B cell (primary cell): Measurements from ENCODE around the gene MST1R. TPM values are rescaled to one million over a fixed set of nuclear protein-coding genes. Genes with fewer than 3 reads are reported as not detected.
A peak's percentile ranks its signal among the peaks of the same experiment; 100 is the strongest.

Source experiments
- ATAC-seq: fragments of 200-7000 bp; cut with Tn5 transposase; one replicate; pipeline ENCODE4 v1.10.0; 2021; ENCODE audit warnings: low read depth, mild to moderate bottlenecking, moderate number of reproducible peaks, moderate library complexity
- CTCF ChIA-PET: fragments of 350-600 bp; sonication (Branson Sonifier 250); formaldehyde crosslinking; loops from one replicate; lab custom pipeline; 2021; ENCODE audit warnings: antibody characterized with exemption, inconsistent platforms; lab: Charles Lee
- POLR2A ChIA-PET: fragments of 350-600 bp; sonication (Branson Sonifier 250); formaldehyde crosslinking; loops from one replicate; lab custom pipeline; 2021; ENCODE audit warnings: antibody characterized with exemption; lab: Charles Lee
- DNase-seq: peaks from one replicate; pipeline ENCODE4 v3.0.0; 2013
- H2AFZ ChIP-seq: 2 replicates; pipeline ENCODE4 v1.6.1; 2012; ENCODE audit warnings: mild to moderate bottlenecking, low read depth, low read length; ENCODE audit not compliant: insufficient read depth, poor library complexity, severe bottlenecking
- H3K27ac ChIP-seq, 2 donors: 1 replicate in 1 of 2; 2 replicates in 1 of 2; pipeline ENCODE4 v1.5.1; 2012 to 2013; ENCODE audit warnings: low read length in 2 of 2, mild to moderate bottlenecking in 2 of 2, moderate library complexity in 1 of 2
- H3K27me3 ChIP-seq, 4 experiments: fragments of 200-600 bp in 1 of 4; sonication (generic) in 1 of 4; replicated peaks in 1 of 4; 1 replicate in 2 of 4; 2 replicates in 2 of 4; pipeline versions ENCODE4 v1.6.1 to v1.7.0; 2013 to 2016; ENCODE audit warnings: low read length in 3 of 4, mild to moderate bottlenecking in 2 of 4, mixed read lengths in 1 of 4, moderate library complexity in 1 of 4; ENCODE audit not compliant: insufficient read depth in 4 of 4, control insufficient read depth in 3 of 4; ENCODE audit errors: control extremely low read depth in 1 of 4
- H3K36me3 ChIP-seq, 2 experiments: replicated peaks in 1 of 2; 1 replicate in 1 of 2; 2 replicates in 1 of 2; pipeline versions ENCODE4 v1.6.1 to v1.7.1; 2013; ENCODE audit warnings: low read length in 1 of 2; ENCODE audit not compliant: insufficient read depth in 2 of 2, control insufficient read depth in 1 of 2; ENCODE audit errors: control extremely low read depth in 1 of 2, extremely low read depth in 1 of 2
- H3K4me1 ChIP-seq, 2 donors: fragments of 200-600 bp in 1 of 2; sonication (generic) in 1 of 2; 1 replicate in 1 of 2; 2 replicates in 1 of 2; pipeline versions ENCODE4 v1.5.1 to v1.6.1; 2013 to 2017; ENCODE audit warnings: low read length in 2 of 2; ENCODE audit not compliant: control insufficient read depth in 2 of 2, insufficient read depth in 2 of 2
- H3K4me2 ChIP-seq: replicated peaks from 2 replicates; pipeline ENCODE3; 2012; ENCODE audit warnings: mild to moderate bottlenecking, low read depth, low read length; ENCODE audit not compliant: poor library complexity, severe bottlenecking
- H3K4me3 ChIP-seq, 5 experiments: fragments of 200-600 bp in 1 of 5; sonication (generic) in 1 of 5; 1 replicate in 3 of 5; 2 replicates in 2 of 5; pipeline versions ENCODE4 v1.5.1 to v1.7.0; 2011 to 2016; ENCODE audit warnings: low read length in 4 of 5, mild to moderate bottlenecking in 4 of 5, low read depth in 2 of 5, control low read depth in 1 of 5, moderate library complexity in 1 of 5; ENCODE audit not compliant: insufficient read depth in 1 of 5; ENCODE audit errors: control extremely low read depth in 1 of 5, extremely low read depth in 1 of 5
- H3K79me2 ChIP-seq: fragments of 200-600 bp; sonication (generic); one replicate; pipeline ENCODE4 v1.6.0; 2016; ENCODE audit warnings: low read length; ENCODE audit not compliant: control insufficient read depth, insufficient read depth
- H3K9ac ChIP-seq: fragments of 200-600 bp; sonication (generic); 2 replicates; pipeline ENCODE4 v1.6.1; 2017; ENCODE audit warnings: mild to moderate bottlenecking, low read length, moderate library complexity
- H3K9me3 ChIP-seq, 3 donors: one replicate each; pipeline versions ENCODE4 v1.6.1 to v1.7.1; 2013; ENCODE audit warnings: low read length in 2 of 3; ENCODE audit not compliant: control insufficient read depth in 2 of 3, insufficient read depth in 1 of 3; ENCODE audit errors: control extremely low read depth in 1 of 3
- H4K20me1 ChIP-seq: 2 replicates; pipeline ENCODE4 v1.6.0; 2012; ENCODE audit warnings: mild to moderate bottlenecking, low read length; ENCODE audit not compliant: insufficient read depth, control insufficient read depth, poor library complexity, severe bottlenecking
- H3K27ac Mint-ChIP-seq: one replicate; pipeline ENCODE4 v1.8.0; 2021; ENCODE audit warnings: mixed read lengths
- H3K27me3 Mint-ChIP-seq: one replicate; pipeline ENCODE4 v1.8.0; 2021; ENCODE audit warnings: mixed read lengths
- H3K4me1 Mint-ChIP-seq: one replicate; pipeline ENCODE4 v1.8.0; 2021; ENCODE audit warnings: mixed read lengths
- H3K4me3 Mint-ChIP-seq: one replicate; pipeline ENCODE4 v1.8.0; 2021; ENCODE audit warnings: mixed read lengths
- H3K9me3 Mint-ChIP-seq: one replicate; pipeline ENCODE4 v1.8.0; 2022; ENCODE audit warnings: mixed read lengths; ENCODE audit not compliant: insufficient read depth
- EZH2 ChIP-seq: IDR thresholded peaks from 2 replicates; pipeline ENCODE4 v1.6.1; 2012; ENCODE audit warnings: borderline replicate concordance, low read depth, mild to moderate bottlenecking, moderate library complexity, low read length; ENCODE audit not compliant: insufficient read depth, poor library complexity, severe bottlenecking
- WGBS: methylation state at CpG from one replicate; pipeline ENCODE4 v1.1.5; 2013; ENCODE audit warnings: missing lambda C conversion rate; ENCODE audit not compliant: insufficient coverage; 5-methylcytosine and 5-hydroxymethylcytosine counted together
- intact Hi-C: fragments of 100-400 bp; cut with micrococcal nuclease; formaldehyde crosslinking; loops from one replicate; pipeline ENCODE4 v1.10.0; 2022
- polyA plus RNA-seq: library from polyadenylated mRNA; depleted of rRNA; stranded (reverse); fragments of >200 nt; gene quantifications from 2 replicates; pipeline ENCODE4 v1.2.3, GENCODE V29; 2012
- small RNA-seq: library from RNA; depleted of rRNA; stranded (forward); fragments of <200 nt; gene quantifications from one replicate; pipeline ENCODE3, GENCODE V24; 2012; ENCODE audit warnings: low replicate concordance, low read depth; ENCODE audit not compliant: insufficient read length
- total RNA-seq, 2 donors: library from RNA; stranded (reverse); fragments of 120-200 nt in 1 of 2; gene quantifications; 1 replicate in 1 of 2; 2 replicates in 1 of 2; pipeline versions ENCODE4 v1.2.3 to v1.2.4, GENCODE V29; 2013 to 2022
- TF ChIP-seq, protein P1 (sequence below): fragments of 200-600 bp; IDR thresholded peaks from one replicate; pipeline ENCODE4 v1.8.0; 2022; ENCODE audit warnings: antibody characterized with exemption, mild to moderate bottlenecking

Gene MST1R
- total and polyA plus RNA-seq, 2 donors (not counting 1 experiment from before 2014, with no cell fraction given): 1.7 to 2.4 TPM

DNA sequence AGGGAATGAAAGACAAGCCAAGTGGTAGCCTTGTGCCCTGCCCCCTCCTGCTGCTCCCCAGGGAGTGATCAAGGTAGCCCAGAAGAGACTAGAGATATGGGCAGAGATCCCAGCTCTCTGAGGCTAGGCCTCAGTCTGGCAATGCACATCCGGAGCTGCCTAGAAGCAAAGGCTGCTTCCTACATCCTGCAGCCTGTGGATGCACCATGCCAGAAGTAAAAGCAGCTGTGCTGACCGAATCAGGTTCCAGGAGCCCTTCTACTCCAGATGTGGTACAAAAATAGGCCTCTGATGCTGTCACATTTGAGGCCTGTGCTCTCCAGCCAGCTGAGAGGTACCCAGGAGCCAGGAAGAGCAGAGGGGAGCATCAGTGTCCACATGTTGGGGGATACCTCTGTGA lies 63.3 kb downstream of the MST1R start:
- Mint-ChIP-seq H3K4me1 (peaks cover 4% of the 10 kb centered on the region), H3K4me3 (no peak overlapping the region), H3K27ac (no peak overlapping the region), H3K9me3 (no peaks in the 10 kb centered on the region), H3K27me3 (no peaks in the 10 kb centered on the region)
- ATAC-seq (no peak), DNase-seq (no peak)
- Histone ChIP-seq H3K4me1 (peaks cover 0 to 5% of the 10 kb centered on the region in 2 donors), H3K9ac (no peak overlapping the region), H3K4me2 (no peak overlapping the region), H3K27me3 (no peaks in the 10 kb centered on the region), H3K27ac (no peak overlapping the region), H3K9me3 (no peaks in the 10 kb centered on the region), H3K79me2 (no peaks in the 10 kb centered on the region), H3K36me3 (peaks cover 0 to 3% of the 10 kb centered on the region in 2 experiments), H2AFZ (no peak overlapping the region), H3K4me3 (no peak overlapping the region), H4K20me1 (no peaks in the 10 kb centered on the region)
- ChIA-PET POLR2A (interaction anchor here (4.8 kb wide), 1 partner anchor 36 kb away, joined by 99 read pairs; the partner anchor contains the start of gene INKA1), CTCF (interaction anchor here (0.8 to 17.8 kb wide), 5 partner anchors 11 to 300 kb away, joined by 3 to 547 read pairs (median 28); partner anchors contain the start of genes CDHR4, INKA1 and MON1A)
- WGBS: 88% methylated on average over 2 of the region's 2 CpGs
- intact Hi-C loops: no loop called here
- TF ChIP-seq EZH2: no peak

GRCh38 chr3:49839193-49839809 lies 64.4 kb downstream of the MST1R start:
- no peak overlapping the region for H3K4me2 ChIP-seq
- H3K79me2 ChIP-seq: no peaks in the 10 kb centered on the region
- CTCF ChIA-PET: interaction anchor here (0.6 to 17.8 kb wide), 28 partner anchors 9 to 387 kb away, joined by 3 to 547 read pairs (median 5); partner anchors contain the start of genes AMIGO3, CDHR4, INKA1 and IP6K1
- H3K27me3 ChIP-seq: no peaks in the 10 kb centered on the region
- WGBS: 33% methylated on average over 3 of the region's 6 CpGs
- no peak overlapping the region for H3K4me3 ChIP-seq
- no peaks in the 10 kb centered on the region for H3K9me3 Mint-ChIP-seq
- peak overlapping the region; percentile 13 for H2AFZ ChIP-seq
- POLR2A ChIA-PET: interaction anchor here (1.0 to 4.8 kb wide), 4 partner anchors 26 to 35 kb away, joined by 3 to 99 read pairs (median 6); partner anchors contain the start of genes INKA1 and UBA7
- intact Hi-C loops: loop anchor here (1.0 to 10.0 kb wide), 4 partner anchors 17 to 300 kb away; partner anchors contain the start of genes AMIGO3, IP6K1 and TRAIP
- ATAC-seq (peak; percentile 94), DNase-seq (peak; percentile 89)
- H3K4me1 ChIP-seq: peaks cover 0 to 5% of the 10 kb centered on the region in 2 donors
- no peak overlapping the region for H3K27ac ChIP-seq
- peak overlapping the region; percentile 42 for H3K27ac Mint-ChIP-seq
- no peaks in the 10 kb centered on the region for H3K9me3 ChIP-seq
- no peaks in the 10 kb centered on the region for H4K20me1 ChIP-seq
- H3K9ac ChIP-seq: no peak overlapping the region
- TF ChIP-seq, protein P1, sequence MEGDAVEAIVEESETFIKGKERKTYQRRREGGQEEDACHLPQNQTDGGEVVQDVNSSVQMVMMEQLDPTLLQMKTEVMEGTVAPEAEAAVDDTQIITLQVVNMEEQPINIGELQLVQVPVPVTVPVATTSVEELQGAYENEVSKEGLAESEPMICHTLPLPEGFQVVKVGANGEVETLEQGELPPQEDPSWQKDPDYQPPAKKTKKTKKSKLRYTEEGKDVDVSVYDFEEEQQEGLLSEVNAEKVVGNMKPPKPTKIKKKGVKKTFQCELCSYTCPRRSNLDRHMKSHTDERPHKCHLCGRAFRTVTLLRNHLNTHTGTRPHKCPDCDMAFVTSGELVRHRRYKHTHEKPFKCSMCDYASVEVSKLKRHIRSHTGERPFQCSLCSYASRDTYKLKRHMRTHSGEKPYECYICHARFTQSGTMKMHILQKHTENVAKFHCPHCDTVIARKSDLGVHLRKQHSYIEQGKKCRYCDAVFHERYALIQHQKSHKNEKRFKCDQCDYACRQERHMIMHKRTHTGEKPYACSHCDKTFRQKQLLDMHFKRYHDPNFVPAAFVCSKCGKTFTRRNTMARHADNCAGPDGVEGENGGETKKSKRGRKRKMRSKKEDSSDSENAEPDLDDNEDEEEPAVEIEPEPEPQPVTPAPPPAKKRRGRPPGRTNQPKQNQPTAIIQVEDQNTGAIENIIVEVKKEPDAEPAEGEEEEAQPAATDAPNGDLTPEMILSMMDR: peak; percentile 82
- no peak for TF ChIP-seq EZH2
- H3K4me3 Mint-ChIP-seq: no peak overlapping the region
- no peaks in the 10 kb centered on the region for H3K36me3 ChIP-seq
- no peaks in the 10 kb centered on the region for H3K27me3 Mint-ChIP-seq
- peaks cover 4% of the 10 kb centered on the region for H3K4me1 Mint-ChIP-seq

Small RNA genes lying within 50 kb of the gene (small RNA-seq; reads per million reads assigned to genes)
- gene RN7SL217P: not detected

Other genes starting within 250 kb of the MST1R start
- 87.5 and 96.2 TPM in 2 replicates for gene APEH, start 229.5 kb downstream of the MST1R start, total RNA-seq
- gene APEH, start 229.5 kb downstream of the MST1R start, polyA plus RNA-seq: 60.1 and 79.4 TPM in 2 replicates
- 14.5 and 15.7 TPM in 2 replicates for gene MST1, start 214.4 kb downstream of the MST1R start, total RNA-seq
- 26.4 and 32.1 TPM in 2 replicates for gene MST1, start 214.4 kb downstream of the MST1R start, polyA plus RNA-seq
- 53.2 and 69.0 TPM in 2 replicates for gene RNF123, start 214.3 kb downstream of the MST1R start, total RNA-seq
- gene RNF123, start 214.3 kb downstream of the MST1R start, polyA plus RNA-seq: 51.8 and 55.6 TPM in 2 replicates
- not detected in 2 replicates for gene AMIGO3, start 184.2 kb downstream of the MST1R start, total RNA-seq
- gene AMIGO3, start 184.2 kb downstream of the MST1R start, polyA plus RNA-seq: 11.1 and 18.6 TPM in 2 replicates
- 30.0 and 31.4 TPM in 2 replicates for gene GMPPB, start 179.9 kb downstream of the MST1R start, total RNA-seq
- gene GMPPB, start 179.9 kb downstream of the MST1R start, polyA plus RNA-seq: 32.5 and 54.4 TPM in 2 replicates
- 73.1 and 77.8 TPM in 2 replicates for gene IP6K1, start 117.3 kb downstream of the MST1R start, total RNA-seq
- gene IP6K1, start 117.3 kb downstream of the MST1R start, polyA plus RNA-seq: 27.8 and 29.3 TPM in 2 replicates
- 0.29 and 0.32 TPM in 2 replicates for gene CDHR4, start 104.0 kb downstream of the MST1R start, total RNA-seq
- 0.18 and 0.33 TPM in 2 replicates for gene CDHR4, start 104.0 kb downstream of the MST1R start, polyA plus RNA-seq
- 25.8 and 28.2 TPM in 2 replicates for gene INKA1, start 100.6 kb downstream of the MST1R start, total RNA-seq
- gene INKA1, start 100.6 kb downstream of the MST1R start, polyA plus RNA-seq: 15.5 and 24.0 TPM in 2 replicates
- 418 and 436 TPM in 2 replicates for gene UBA7, start 89.9 kb downstream of the MST1R start, total RNA-seq
- gene UBA7, start 89.9 kb downstream of the MST1R start, polyA plus RNA-seq: 772 and 943 TPM in 2 replicates
- gene TRAIP, start 47.3 kb downstream of the MST1R start, total RNA-seq: 8.7 and 9.9 TPM in 2 replicates
- 5.0 and 5.7 TPM in 2 replicates for gene TRAIP, start 47.3 kb downstream of the MST1R start, polyA plus RNA-seq
- not detected in 2 replicates for gene CAMKV, start 34.0 kb downstream of the MST1R start, total RNA-seq
- not detected in 2 replicates for gene CAMKV, start 34.0 kb downstream of the MST1R start, polyA plus RNA-seq
- gene MON1A, start 25.9 kb upstream of the MST1R start, total RNA-seq: 5.6 and 6.6 TPM in 2 replicates
- gene MON1A, start 25.9 kb upstream of the MST1R start, polyA plus RNA-seq: 4.3 and 8.9 TPM in 2 replicates
- gene RBM6, start 36.3 kb upstream of the MST1R start, total RNA-seq: 285 and 300 TPM in 2 replicates
- 221 and 223 TPM in 2 replicates for gene RBM6, start 36.3 kb upstream of the MST1R start, polyA plus RNA-seq
- 464 and 493 TPM in 2 replicates for gene RBM5, start 185.0 kb upstream of the MST1R start, total RNA-seq
- gene RBM5, start 185.0 kb upstream of the MST1R start, polyA plus RNA-seq: 405 and 495 TPM in 2 replicates